Suprapubic skin (tissue), 3 donors: ENCODE measurements around the gene ANO2.

Experiments
- EP300 ChIP-seq: sonication (generic); formaldehyde crosslinking; IDR thresholded peaks from one replicate; pipeline ENCODE4 v1.6.1; 2017; ENCODE audit warnings: antibody characterized with exemption
- TF ChIP-seq, protein P1 (sequence below), 2 donors: fragments of 200-600 bp in 1 of 2; fragments of 450-650 bp in 1 of 2; sonication (generic) in 1 of 2; IDR thresholded peaks; one replicate each; pipeline ENCODE4 v1.5.1; 2016 to 2019; ENCODE audit warnings: antibody characterized with exemption in 2 of 2, mild to moderate bottlenecking in 1 of 2, moderate library complexity in 1 of 2

DNA sequence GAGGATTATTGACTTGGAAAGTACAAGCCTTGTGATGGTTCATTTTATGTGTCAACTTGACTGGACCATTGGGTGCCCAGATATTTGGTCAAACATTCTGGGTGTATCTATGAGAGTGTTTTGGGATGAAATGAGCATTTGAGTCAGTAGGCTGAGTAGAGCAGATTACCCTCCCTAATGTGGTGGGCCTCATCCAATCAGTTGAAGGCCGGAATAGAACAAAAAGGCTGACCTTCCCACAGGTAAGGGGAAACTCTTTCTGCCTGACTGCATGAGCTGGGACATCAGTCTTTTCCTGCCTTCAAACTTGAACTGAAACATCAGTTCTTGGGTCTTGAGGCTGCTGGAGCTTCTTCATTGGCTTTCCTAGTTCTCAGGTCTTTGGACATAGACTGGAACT, 98.1 kb downstream of the ANO2 start:
- TF ChIP-seq EP300 = no peak
- TF ChIP-seq, protein P1, sequence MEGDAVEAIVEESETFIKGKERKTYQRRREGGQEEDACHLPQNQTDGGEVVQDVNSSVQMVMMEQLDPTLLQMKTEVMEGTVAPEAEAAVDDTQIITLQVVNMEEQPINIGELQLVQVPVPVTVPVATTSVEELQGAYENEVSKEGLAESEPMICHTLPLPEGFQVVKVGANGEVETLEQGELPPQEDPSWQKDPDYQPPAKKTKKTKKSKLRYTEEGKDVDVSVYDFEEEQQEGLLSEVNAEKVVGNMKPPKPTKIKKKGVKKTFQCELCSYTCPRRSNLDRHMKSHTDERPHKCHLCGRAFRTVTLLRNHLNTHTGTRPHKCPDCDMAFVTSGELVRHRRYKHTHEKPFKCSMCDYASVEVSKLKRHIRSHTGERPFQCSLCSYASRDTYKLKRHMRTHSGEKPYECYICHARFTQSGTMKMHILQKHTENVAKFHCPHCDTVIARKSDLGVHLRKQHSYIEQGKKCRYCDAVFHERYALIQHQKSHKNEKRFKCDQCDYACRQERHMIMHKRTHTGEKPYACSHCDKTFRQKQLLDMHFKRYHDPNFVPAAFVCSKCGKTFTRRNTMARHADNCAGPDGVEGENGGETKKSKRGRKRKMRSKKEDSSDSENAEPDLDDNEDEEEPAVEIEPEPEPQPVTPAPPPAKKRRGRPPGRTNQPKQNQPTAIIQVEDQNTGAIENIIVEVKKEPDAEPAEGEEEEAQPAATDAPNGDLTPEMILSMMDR (IDR thresholded peaks at IDR 0.05) = no peak
